Mucosa of gallbladder (tissue), 1 donor: ENCODE measurements around the gene PLA2G12A. TPM values are rescaled to one million over a fixed set of nuclear protein-coding genes. Genes with fewer than 3 reads are reported as not detected.

Experiments used
- DNase-seq: peaks from one replicate; pipeline ENCODE4 v3.0.0-alpha.2; 2020; ENCODE audit warnings: low spot score
- total RNA-seq: library from RNA; stranded (reverse); gene quantifications from one replicate; pipeline ENCODE4 v1.2.1, GENCODE V29; 2021
- donor health status: DM: no; HTN: no; CAD: no.

The PLA2G12A gene
- total RNA-seq, 1 donor from 2014 or later: 35.0 TPM

GRCh38 chr4:109729117-109729717, 653 bp downstream of the PLA2G12A start:
- DNase-seq: peak; percentile 10

GRCh38 chr4:109728385-109728784, 1.5 kb downstream of the PLA2G12A start:
- no peak for DNase-seq

GRCh38 chr4:109723110-109723509, 6.8 kb downstream of the PLA2G12A start:
- no peak for DNase-seq

- no peak for DNase-seq
Observed at GRCh38 chr4:109722357-109722756, 7.5 kb downstream of the PLA2G12A start.

DNA sequence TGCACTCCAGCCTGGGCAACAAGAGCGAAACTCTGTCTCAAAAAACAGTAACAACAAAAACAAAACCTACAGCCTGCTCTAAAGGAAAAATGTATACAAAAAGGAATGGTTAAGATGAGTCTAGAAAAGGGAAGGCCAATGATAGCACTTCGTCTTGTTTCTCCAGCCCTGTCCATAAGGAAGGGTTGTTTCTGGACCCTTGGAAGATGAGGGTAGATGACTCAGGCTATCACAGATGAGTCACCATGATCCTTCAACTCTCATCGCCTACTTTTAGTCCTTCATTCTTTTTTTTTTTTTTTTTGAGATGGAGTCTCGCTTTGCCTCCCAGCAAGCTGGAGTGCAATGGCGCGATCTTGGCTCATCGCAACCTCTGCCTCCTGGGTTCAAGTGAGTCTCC, 8.8 kb downstream of the PLA2G12A start:
- DNase-seq: no peak

- DNase-seq: no peak
Observed at GRCh38 chr4:109719604-109720003, 10.3 kb downstream of the PLA2G12A start.

DNA sequence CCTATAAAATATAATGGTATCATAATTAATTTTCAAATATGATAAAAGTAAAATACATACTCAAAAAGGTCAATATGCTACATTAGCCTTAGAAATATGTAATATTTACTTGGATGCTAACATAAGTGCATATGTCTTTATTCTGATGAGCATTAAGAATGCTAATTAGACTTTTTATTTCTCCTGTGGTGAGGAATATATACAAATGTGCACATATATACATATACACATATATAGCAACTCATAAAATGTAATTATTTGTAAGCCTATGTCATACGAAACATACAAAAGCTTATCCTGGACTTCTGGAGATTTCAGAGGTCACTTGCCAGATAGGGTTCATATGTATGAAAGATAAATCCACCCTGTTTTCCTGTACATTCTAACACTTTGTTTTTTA, 11.1 kb downstream of the PLA2G12A start:
- DNase-seq: no peak

- DNase-seq: no peak
Observed at GRCh38 chr4:109713500-109713899, 16.4 kb downstream of the PLA2G12A start.

DNA sequence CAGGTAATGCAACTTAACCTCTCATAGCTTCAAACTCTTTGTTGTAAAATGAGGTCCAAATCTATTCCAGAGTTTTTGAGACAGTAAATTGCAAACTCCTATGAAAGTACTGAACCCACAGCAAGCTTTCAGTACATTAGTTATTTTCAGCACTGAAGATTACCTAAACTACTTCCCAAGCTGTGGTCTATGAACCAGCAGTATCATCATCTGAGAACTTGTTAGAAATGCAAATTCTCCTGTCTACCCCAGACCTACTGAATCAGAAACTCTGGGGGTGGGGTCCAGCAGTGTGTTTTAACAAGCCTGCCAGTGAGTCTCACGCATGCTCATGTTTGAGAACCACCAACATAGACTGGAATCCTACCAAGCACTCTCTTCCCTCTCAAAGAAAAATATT, 20.9 kb downstream of the PLA2G12A start:
- no peak for DNase-seq

- no peak for DNase-seq
Observed at GRCh38 chr4:109708435-109708834, 21.4 kb downstream of the PLA2G12A start.

DNA sequence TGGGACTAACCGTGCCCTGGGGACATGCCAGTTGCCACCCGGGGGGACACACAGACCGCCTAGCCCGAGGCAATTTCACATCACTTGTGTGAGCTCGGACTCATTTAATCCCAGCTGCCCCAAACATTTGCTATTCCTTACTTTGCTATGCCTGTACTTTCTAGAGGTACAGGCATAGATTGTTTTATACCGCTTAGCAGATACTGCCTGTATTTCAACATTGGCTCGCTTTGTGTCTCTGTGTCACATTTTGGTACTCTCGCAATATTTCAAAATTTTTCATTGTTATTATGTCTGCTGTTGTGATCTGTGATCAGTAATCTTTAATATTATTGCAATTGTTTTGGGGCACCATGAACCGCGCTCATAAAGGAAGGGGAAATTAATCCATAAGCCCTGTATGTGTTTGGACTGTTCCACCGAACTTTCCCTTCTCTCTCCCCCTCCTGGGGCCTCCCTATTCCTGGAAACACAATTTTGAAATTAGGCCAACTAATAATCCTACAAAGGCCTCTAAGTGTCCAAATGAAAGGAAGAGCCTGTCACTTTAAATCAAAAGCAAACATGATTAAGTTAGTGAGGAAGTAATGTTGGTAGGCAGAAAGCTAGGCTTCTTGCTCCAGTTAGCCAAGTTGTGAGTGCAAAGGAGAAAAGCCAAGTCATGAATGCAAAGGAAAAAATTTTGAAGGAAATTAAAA, 26.1 kb downstream of the PLA2G12A start:
- no peak for DNase-seq

GRCh38 chr4:109702950-109703663, 26.8 kb downstream of the PLA2G12A start, which contains the start of gene CASP6:
Gene CASP6, minus strand, starts transcription at chr4:109703445. Its CDS starts 50 bp downstream, at chr4:109703395.
- DNase-seq: peak; percentile 88

GRCh38 chr4:109701566-109702410, 28.1 kb downstream of the PLA2G12A start:
- DNase-seq: no peak

- no peak for DNase-seq
Observed at GRCh38 chr4:109699553-109700225, 30.2 kb downstream of the PLA2G12A start.

- no peak for DNase-seq
Observed at GRCh38 chr4:109698656-109699055, 31.2 kb downstream of the PLA2G12A start.

DNA sequence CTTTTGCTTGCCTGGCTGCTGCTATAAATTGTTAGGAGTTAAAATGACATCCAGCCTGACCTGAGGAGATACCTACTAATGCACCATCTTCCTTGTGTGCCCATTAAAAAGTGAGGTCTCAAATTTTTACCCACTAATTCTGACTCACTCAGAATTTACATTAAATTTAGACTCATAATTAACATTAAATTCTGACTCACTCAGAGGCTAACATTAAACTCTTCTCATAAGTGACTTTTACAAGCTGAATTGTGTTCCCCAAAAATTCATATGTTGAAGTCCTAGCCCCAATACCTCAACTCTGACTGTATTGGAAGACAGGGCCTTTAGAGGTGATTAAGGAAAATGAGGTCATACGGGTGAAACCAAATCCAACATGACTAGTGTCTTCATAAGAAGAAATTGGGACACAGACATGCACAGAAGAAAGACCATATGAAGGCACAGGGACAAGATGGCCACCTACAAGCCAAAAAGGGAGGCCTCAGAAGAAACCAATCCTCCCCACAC, 38.4 kb downstream of the PLA2G12A start:
- no peak for DNase-seq

GRCh38 chr4:109690690-109691410, 39.0 kb downstream of the PLA2G12A start:
- DNase-seq: no peak

DNA sequence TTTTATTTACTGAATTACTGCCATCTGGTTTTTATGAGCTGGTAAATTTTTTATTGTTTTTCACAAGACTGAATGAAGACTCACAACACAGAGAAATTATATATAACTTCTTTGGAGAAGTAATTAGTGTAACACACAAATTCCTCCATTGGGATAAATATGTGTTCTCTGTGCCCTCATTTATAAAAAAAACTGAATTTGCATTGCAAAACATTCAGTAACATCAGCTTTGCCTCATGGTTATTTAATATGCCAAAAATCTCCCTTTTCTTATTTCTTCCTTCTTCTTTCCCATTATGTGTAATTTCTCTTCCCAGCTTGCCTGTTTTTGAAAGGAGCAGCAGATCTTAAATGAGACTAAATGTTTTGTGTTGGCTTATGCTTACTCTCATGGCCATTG, 45.1 kb downstream of the PLA2G12A start:
- DNase-seq: no peak

GRCh38 chr4:109683621-109684253, 46.1 kb downstream of the PLA2G12A start:
- DNase-seq: no peak

GRCh38 chr4:109682875-109683274, 47.0 kb downstream of the PLA2G12A start:
- DNase-seq: no peak
